GM21737 (cell line): ENCODE data around the gene PIK3C2G.

Source experiments
- ATAC-seq: cut with Tn5 transposase; IDR thresholded peaks from one replicate; pipeline ENCODE4 v1.9.1; 2021; ENCODE audit warnings: mild to moderate bottlenecking, moderate library complexity; ENCODE audit not compliant: unreplicated experiment

Gene PIK3C2G

DNA sequence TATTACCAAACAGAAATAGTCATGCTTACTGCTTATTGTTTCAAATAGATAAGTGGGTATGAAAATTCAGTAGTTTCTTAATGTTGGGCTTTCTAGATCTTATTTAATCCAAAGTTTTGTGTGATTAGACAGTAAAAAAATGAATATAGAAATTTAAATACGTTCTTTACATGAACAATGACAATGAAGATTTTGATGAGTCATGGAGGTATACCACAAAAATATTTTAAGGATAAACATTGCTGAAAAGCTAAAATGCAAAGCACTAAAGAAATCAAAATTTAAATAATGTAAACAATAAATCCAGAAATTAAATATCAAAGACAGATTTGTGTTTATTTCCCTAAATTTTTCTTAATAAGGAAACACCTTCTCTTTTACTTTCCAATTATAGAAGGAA lies 78.3 kb downstream of the PIK3C2G start:
- ATAC-seq, result no peak

DNA sequence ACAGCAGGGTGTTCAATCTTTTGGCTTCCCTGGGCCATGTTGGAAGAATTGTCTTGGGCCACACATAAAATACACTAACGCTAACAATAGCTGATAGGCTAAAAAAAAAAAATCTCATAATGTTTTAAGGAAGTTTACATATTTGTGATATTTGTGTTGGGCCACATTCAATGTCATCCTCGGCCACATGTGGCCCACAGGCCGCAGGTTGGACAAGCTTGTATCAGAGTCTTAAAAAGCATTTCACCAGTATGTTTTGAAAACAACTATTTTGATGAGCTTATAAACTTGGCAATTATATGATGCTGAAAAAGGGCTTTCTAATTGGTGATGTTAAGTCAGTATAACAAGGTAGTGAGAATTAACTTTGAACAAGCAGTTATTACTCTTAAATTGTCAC lies 78.9 kb downstream of the PIK3C2G start:
- ATAC-seq, result no peak

DNA sequence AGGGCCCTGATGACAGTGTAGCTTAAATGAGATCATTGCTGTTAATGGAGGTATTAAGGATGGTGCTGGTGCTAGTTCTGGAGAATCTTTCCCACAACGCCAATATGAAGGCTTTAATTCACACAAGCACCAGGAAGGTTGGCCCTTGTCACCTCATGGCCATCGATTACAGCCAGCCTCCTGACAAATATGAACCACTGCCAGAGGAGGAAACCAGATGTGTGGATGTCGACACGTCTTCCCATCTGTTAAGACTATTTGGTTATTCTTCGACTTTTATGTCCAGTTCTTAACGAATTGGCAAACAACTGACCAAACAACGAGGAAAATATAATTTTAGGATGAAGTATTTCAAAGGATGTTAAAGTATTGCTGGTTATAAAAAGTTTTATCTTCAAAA lies 79.5 kb downstream of the PIK3C2G start:
- no peak for ATAC-seq

DNA sequence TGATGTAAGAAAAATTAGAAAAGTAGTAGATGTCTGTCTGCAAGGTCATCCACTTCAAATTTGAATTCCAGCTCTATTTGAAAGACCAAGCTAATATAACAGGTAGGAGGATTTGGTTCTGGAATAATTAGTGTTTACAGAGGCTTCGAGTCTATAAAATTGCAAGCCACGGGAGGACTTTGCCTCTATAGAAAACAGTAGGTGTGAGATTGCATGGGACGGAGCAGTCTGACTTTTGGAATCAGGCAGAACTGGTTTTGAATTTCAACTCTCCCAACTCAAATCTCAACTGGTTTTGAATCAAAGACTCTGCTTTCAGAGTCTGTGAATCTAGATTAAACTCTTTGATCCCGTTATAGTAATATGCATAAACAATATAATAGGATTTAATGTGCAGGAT lies 82.4 kb downstream of the PIK3C2G start:
- ATAC-seq, result no peak

DNA sequence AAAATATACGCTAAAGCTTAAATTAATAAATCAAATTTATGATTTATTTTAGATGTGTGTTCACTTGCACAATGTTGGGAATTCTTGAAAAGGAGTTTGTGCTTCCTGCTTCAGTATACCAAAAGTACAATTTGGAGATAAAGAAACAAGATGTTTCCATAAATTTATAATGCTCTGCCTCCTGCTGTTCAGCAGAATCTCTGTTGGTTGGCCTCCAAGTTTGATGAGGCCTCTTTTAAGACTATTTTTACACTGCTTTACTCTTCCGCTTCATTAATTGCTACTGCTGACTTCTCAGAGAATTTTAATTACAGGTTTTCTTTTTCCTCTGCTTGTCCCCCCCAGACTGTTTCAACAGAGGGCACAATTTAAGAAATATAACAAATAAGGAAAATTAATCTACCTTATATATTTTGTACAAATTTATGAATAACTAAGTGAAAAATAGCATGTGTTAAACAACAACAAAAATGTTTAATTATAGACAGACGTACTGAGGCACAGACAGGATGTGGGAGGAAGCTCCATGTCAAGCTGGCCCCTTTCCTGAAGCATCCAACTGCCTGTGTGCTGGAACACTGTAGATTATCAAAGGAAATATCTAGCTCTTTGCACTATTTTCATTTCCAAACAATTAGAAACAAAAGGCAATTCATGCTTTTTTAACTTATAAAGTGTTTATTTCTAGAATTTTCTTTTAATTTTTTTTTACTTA lies 83.9 kb downstream of the PIK3C2G start:
- ATAC-seq, result no peak

DNA sequence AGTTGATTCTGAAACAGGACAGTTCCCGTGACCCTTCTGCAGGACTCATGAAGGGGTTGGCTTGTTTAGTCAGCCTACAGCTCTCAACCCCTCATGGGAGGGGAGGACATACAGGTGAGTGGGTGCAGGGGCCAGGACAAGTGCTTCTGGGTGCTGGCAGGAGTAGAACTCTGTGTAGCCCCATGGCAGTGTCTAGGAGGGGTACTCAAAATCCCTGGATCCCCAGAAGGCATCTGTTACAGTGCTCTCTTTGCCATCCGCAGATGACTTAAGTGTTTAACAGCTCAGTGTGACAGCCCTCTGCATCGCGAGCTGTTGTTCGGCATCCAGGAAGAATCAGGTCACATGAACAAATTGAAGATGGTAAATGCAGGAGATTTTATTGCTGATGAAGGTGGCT lies 91.0 kb downstream of the PIK3C2G start:
- ATAC-seq, result no peak

DNA sequence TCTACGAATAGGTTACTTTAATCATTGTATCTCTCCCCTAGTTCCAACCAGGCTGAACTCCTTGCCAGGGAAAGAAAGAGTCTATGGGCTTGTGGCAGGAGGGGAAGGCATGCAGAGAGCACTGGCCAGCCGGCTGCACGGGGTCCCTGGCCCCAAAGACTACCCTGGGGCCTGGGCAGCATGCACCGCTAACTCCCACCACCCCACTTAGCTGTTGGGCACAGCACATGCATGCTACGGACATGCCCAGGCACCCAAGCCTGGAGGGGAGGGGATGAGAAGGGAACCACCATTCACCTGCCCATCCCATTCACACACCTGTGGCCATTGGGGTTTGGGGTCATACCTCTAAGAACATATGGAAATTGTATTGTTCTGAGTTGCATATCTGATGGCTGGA lies 94.1 kb downstream of the PIK3C2G start:
- ATAC-seq, result no peak

DNA sequence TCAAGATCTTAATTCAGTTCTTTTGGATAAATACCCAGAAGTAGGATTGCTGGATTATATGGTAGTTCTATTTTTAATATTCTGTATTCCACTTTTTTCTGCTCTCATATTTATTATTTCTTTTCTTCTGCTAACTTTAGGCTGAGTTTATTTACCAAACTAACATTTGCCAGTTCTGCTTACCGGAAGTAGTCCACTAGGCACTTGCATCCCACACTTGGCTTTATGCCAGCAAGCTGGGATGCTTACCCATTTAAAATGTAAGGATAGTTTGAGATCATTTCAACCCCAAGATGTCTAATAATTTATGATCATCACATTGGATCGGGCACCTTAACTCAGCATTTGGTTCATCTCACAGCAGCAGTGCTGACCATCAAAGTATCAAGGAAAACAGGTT lies 96.8 kb downstream of the PIK3C2G start:
- ATAC-seq, result no peak

DNA sequence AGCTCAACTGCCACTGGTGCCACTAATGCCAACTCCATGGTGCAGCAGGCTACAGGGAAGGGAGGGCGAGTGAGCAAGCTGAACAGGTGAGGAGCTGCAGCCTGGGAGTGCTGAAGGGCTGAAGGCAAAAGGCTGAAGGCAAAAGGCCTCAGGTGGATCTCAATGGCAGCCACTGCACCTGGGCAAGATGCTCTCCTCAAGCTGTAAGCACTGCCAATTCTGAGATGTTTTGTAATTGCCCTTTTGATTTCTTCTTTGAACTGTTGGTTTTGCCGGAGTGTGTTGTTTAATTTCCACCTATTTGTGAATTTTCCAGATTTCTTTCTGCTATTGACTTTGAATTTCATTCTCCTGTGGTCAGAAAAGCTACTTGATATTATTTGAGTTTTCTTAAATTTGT lies 97.6 kb downstream of the PIK3C2G start:
- ATAC-seq, result no peak

DNA sequence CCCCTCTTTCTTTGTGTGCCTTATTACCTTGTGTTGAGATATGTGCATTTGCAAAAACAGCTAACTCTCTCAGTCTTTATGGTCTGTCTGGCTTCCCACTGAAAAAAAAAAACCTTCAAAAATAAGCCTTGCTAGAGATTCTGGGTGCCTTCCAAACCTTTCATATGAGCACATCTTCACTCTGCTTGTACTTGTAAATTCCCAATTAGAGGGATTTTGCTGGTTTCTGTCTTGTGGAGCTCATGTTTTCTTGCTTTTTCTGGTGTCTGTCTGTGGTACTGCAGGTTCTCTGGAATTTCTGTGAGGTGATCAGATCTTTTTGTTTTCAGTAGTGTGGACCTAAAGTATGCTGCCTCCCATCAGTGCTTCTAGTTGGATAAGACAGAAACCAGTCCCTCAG lies 100.1 kb downstream of the PIK3C2G start:
- no peak for ATAC-seq

DNA sequence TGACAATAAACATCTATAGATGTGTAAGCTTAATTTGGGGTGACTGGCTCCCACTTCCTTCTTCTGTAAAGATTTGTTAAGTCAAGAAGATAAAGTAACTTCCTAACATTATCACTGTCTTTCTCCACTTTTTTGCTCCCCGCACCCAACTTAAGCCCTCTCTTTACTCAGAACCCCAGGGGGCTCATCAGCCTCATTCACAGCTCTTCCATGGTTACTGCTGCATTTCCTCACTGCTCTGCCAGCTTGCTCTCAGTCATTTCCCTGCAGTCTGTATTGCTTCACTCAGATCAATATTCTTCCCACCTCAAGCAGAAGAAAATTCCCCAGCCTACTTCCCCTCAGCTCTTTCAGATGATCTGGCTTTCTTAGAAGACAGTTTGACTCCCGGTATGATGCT lies 102.0 kb downstream of the PIK3C2G start:
- ATAC-seq, result no peak

DNA sequence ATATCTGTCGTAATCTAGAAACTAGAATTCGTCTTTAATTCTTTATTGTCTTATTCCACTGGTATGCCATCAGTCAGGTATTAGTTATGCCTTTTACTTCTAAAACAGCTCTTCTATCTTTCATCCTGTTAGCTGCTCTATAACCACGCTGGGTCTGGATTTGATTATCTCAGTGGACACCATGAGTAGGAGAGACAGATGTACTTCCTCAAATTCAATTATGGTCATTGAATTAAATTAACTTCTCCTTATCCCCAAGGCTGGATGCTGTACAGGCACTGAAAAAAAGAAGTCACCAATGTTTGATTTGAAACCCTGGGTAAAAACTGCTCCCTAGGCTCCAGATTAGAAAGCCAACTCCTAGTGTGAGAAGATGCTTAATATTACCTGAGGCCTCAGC lies 107.3 kb downstream of the PIK3C2G start:
- ATAC-seq, result no peak

DNA sequence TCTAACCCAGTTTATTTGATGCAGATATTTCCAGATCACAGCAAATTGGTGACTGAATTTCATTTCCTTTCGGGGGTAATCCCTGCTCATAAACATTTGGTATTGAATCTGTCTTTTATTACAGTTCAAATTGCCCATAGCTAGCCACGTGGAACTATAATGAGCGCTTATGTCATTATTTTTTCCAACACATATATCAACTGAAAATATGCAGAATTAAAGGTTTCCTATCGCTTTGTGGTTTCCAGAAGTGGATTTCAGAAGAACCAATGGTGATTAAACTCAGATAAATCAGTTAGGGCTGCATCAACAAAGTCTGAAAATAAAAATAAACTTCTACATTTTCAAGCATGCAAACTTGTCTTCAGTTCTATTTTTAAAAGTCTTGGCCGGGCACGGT lies 111.9 kb downstream of the PIK3C2G start:
- no peak for ATAC-seq

DNA sequence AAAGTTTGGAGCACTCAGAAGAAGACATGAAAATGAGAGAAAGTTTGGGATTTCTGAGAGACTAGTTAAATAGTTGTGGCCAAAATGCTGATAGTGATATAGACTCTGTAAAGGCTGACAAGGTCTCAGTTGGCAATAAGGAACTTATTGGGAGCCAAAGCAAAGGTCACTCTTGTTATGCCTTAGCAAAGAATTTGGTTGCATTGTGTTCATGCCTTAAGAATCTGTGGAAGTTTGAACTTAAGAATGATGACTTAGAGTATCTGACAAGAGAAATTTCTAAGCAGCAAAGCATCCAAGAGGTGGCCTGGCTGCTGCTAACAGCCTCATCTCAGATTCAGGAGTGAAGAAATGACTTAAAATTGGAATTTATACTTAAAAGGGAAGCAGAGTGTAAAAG lies 113.8 kb downstream of the PIK3C2G start:
- no peak for ATAC-seq

DNA sequence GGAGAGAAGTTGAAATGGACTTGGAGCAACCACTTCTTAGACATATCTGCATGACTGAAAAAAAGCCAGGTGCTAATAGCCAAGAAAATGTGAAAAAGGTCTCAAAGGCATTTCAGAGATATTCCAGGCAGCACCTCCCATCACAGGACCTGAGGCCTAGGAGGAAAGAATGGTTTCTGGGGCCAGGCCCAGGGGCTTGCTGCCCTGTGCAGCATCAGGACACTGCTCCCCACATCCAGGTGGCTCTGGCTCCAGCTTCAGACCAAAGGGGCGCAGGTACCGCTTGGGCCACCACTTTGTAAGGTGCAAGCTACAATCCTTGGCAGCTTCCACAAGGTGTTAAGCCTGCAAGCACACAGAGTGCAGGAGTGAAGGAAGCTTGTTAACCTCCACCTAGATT lies 114.3 kb downstream of the PIK3C2G start:
- no peak for ATAC-seq

DNA sequence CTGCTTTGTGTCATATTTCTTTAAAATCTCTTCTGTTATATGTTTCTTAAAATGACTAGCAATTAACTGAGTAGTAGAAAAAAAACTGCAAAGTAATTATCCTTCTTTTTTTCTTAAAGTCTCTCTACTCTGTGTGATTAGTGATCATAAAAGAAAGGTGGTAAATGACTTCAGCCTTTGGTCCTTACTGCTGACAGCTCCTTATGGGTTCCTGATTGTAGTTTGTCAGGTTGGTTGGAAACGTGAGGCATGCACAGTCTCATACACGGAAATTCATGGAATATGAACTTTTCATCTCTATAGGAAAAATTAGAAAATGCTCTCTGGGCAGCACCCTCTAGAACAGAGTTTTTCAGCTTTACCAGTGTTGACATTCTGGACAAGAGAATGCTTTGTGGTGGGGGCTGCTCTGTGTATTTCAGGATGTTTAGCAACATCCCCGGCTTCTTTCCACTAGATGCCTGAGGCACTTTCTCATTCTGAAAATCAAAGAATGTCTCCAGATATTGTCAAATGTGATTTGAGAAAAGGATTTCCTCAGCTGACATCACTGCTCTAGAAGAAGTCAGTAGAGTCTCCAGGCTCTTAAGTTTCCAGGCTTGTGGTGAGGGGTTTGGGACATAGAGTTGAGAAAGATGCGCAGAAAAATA lies 121.0 kb downstream of the PIK3C2G start:
- no peak for ATAC-seq

DNA sequence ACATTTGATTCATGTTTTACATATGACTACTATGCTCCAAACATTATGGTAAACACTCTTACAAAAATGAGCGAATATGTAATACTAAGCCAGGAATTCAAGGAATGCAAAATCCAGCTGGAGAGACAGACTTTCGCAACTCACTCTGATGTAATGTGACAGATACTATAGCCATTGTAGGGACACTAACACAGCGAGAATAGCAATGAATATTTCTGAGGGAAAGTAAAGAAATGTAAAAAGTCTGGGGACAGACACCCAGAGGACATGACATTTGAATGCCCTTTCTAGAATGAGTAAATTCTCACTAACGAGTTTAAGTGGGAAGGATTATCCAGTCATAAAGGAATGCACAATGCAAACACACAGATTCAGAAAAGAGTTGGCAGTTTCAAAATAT lies 121.9 kb downstream of the PIK3C2G start:
- ATAC-seq, result no peak

DNA sequence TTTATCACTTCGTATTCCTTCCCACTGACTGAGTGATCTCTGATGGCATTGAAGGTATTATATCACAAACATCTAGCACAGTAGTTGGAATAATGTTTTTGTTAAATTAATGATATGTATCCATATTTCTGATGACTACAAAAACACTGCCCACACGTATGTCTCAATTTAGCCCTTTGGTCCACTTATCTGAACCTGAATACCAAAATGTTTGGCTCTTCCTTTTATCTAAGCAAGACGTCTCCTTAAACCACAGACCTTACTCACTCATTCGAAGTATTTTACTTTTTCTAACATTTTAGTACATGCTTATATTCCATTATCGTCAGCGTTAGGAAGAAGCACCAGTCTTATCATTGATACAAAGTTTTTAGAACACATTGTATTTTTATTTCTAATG lies 126.4 kb downstream of the PIK3C2G start:
- ATAC-seq, result no peak

DNA sequence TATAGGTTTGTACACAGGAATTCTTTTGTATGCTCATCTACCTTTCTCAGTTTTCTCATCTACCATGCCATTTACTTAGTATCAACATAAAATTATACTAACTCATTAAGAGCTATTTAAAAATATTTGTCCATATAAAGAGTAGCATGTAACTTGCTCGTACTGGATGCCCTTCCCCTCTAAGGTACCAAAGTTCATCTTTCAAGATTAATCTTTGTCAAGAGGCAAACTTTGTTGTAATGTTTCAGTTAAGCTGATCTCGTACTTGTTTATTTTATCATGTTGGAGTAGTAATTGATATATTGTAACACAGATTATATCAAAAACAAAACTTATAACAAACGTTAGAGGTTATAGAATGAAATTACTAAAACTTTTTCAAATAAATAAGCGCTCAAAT lies 128.5 kb downstream of the PIK3C2G start:
- ATAC-seq, result no peak

DNA sequence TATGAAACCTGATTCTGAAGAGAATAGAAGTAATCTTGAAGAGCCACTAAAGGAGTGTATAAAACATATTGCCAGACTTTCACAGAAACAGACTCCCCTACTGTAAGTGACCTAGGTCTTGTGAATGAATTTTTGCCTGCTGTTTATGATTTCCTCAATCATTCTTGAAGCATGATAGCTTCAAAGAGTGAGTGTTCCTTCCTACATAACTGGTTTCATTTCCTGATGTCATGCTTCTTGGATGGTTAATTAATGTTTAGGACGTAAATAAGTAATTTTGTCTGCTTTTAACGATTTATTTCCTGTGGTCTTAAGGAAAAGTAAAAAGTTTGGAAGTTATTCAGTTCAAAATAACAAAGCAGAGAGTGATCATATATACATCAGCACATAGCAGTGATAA lies 129.8 kb downstream of the PIK3C2G start:
- no peak for ATAC-seq

DNA sequence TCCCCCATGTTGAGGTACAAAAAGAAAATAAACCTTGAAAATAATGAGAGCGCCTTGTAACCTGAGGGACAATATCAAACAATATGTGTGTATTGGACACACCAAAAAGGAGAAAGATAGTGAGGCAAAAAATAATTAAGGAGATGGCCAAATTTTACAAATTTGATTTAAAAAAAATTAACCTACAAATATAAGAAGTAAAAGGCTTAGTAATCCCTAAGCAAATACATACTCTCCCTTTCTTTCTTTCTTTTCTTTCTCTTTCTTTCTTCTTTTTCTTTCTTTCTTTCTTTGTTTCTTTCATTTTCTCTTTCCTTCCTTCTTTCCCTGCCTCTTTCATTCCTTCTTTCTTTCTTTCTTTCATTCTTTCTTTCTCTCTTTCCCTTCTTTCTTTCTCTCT lies 133.4 kb downstream of the PIK3C2G start:
- ATAC-seq, result no peak

DNA sequence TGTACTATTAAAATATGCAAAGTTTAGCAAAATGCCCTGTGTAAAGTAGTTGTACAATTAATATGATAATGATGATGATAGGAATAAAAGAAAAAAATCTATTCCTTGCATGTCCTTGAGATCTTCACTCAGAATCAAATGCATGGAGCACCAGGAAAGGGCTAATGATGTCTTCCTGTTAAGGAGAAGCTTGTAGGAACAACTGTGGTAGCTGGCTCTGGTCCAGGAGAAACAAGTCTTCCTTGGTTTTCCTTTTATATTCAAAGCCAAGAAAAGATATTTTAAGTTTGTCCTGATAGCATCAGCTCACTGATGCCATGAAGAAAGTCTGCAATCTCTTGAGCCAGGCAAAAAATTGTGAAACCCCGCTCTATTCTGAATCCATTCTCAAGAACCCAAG lies 138.9 kb downstream of the PIK3C2G start:
- ATAC-seq, result no peak
